ENCODE data around the gene EIF4ENIF1.
A peak's percentile ranks its signal among the peaks of the same experiment; 100 is the strongest.
"Not testable (repeated sequence)": the region's sequence is repeated elsewhere in the genome, so short reads cannot be mapped to it uniquely, and the experiment has no call there.

The EIF4ENIF1 gene

DNA sequence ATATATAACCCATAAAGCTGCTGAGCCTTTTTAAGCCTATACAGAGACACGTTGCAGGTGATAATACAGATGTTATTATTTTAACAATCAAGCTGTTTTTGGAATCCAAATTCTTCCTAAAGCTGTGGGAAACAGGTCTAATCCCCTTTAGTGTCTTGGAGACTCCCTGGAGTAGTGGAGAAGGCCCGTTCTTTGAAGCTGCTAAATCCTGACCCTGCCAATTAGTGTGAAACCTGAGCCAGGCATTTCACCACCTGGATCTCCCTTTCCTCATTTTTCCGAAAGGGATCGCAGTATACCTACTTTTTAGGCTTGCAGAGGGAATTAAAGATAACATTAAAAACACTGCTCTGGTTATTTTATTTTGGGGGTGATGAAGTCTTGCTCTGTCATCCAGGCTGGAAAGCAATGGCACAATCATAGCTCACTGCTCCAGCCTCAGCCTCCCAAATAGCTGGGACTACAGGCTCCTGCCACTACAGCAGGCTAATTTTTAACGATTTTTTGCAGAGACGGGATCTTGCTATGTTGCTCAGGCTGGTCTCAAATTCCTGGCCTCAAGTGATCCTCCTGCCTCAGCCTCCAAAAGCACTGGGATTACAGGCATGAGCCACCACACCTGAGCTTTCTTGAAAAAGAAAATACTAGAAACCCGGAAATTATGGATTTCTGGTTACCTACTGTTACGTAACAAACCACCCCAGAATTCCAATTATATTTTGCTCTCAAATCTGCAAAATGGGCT, 1.7 kb upstream of the EIF4ENIF1 start:
- DNase-seq: no peak

DNA sequence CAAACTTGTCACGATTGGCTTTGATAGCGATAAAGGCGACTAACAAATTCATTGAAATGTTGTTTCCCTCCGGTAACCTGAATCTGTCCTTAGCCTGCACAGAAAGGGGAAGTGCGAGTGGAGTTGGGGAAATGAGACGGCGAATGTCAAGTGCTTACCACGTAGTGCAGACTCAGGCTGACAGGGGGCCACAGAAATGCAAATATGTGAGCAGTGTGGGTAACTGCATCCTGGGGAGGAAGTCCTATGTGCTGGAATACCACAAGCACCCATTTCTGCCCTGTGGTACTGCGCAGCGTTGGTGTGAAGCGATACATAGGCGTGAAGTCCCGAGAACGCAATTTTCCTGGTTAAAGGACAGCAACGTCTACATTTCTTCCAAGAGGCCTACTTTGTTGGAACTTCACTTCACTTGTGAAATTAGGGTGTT, 869 bp upstream of the EIF4ENIF1 start:
- DNase-seq: peak; percentile 55

DNA sequence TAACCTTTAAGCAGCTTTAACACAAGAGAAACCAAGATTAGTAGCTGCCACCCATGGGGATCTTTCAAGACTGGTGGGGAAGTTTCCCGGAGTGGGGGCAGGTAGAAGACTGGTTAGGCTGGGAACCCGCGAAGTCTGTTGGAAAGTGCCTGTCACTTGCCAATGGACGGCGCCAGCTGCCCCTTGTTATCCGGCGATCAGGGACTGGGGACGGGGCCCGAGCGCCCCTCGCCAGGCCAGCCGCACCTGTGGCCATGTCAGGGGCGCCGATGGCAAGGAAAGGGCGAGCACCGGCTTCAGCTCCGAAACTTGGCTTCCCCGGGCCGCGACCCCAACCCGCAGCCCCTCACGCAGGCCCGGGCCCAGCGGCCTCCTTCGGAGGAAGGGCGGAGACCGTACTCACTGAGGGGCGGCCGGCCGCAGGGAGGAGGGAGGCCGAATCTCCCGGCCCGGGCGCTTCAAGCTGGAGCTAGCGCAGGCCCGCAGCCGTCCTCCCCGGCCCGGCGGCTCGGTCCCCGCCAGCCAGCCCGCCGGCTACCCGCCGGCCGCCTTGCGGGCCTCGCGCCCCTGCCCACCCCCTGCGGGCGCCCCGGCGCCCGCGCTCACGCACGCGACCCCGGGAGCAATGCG, 539 bp downstream of the EIF4ENIF1 start:
- peak; percentile 39 for DNase-seq

DNA sequence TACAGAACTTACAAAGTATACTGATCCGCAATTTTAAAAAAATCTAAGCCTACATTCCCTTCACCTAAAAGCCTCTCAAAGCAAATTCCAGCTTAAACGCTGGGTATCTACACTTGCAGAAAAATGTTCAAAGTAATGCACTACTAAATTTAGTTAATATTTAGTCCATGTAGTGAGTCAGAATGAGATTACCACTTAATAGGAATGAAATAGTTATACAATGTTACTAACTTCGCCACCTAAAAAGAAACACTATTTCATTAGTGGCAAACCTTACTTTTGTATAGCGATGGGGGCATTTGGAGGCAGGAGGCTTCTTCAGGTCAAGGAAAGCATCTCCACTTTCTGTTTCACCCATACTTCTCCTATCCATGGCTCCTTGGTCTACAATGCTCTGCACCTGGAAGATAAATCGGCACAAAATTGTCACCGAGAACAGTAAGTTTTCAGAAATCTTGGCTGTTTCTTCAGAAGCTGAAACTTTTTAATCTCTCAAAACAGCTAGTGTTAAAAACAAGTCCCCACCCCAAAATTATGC, 1.2 kb downstream of the EIF4ENIF1 start:
- DNase-seq: no peak

DNA sequence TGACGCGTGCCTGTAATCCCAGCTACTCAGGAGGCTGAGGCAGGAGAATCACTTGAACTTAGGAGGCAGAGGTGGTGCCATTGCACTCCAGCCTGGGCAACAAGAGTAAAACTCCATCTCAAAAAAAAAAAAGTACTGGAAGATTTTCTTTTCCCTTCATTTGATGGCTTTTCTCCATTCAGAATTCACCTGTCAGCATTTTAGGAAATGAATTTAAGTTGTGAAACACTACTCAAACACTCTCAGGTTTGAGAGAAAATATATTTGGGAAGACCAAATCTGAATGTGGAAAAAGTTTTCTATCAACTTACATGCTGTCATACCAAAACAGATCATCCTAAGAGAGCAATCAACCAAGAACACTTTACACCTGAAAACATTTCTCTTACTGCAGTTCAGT, 2.7 kb downstream of the EIF4ENIF1 start:
- no peak for DNase-seq

DNA sequence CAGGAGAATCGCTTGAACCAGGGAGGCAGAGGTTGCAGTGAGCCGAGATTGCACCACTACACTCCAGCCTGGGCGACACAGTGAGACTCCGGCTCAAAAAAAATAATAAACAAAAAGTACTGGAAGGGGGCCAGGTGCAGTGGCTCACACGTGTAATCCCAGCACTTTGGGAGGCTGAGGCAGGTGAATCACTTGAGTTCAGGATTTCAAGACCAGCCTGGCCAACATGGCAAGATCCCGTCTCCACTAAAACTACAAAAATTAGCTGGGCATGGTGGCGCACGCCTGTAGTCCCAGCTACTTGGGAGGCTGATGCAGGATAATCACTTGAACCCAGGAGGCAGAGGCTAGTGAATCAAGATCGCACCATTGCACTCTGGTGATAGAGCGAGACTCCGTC, 3.3 kb downstream of the EIF4ENIF1 start:
- DNase-seq: not testable (repeated sequence)

DNA sequence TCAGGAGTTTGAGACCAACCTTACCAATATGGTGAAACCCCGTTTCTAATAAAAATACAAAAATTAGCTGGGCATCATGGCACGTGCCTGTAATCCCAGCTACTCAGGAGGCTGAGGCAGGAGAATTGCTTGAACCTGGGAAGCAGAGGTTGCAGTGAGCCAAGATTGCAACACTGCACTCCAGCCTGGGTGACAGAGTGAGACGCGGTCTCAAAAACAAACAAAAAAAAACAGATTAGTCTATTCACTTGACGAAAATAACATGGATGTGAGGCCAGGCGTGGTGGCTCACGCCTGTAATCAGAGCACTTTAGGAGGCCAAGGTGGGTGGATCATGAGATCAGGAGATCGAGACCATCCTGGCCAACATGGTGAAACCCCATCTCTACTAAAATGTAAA, 7.2 kb downstream of the EIF4ENIF1 start:
- DNase-seq: not testable (repeated sequence)

DNA sequence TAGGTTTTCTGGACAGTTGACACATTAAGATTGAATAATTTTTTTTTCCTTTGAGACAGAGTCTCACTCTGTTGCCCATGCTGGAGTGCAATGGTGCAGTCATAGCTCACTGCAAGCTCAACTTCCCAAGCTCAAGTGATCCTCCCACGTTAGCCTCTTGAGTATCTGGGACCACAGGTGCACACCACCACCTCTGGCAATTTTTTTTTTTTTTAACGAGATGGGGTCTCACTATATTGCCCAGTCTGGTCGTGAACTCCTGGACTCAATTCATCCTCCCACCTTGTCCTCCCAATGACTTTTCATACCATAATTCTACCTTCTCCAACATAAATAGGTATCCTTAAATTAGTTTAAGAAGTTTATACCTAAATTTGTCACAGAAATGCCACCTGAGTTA, 8.5 kb downstream of the EIF4ENIF1 start:
- DNase-seq: no peak

DNA sequence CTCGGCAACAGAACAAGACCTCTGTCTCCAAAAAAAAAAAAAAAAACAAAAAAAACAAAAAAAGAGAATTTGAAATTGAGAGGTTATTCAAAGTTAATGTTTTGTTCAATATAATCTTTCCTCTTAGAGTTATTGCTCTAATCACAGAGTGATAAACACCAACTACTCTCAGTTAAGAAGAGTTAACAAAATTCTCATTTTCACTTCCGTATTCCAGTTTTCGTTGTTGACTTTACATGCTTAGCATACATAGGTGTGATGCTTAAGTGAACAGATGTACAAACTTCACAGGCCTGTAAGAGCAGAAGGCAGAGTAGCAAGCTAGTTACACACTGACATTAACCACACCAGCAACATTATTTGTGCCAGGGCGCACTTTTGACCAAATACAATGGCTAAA, 12.3 kb downstream of the EIF4ENIF1 start:
- DNase-seq: no peak

DNA sequence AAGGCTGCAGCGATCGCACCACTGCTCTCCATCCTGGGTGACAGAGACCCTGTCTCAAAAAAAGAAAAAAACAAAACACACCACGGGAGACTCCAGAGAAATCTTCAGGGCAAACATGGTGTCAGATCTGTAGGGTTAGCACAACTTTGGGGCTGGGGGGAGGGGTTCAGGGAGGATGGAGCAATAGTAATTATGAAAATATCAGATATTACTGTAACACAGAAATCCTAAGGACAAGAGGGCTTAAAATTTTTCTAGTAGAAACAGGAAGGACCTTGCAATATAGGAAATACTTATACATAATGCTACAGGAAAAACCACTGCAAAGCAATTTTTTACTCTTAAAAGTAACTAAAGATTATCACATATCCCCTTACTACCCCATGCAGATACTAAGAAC, 13.8 kb downstream of the EIF4ENIF1 start:
- DNase-seq: no peak

DNA sequence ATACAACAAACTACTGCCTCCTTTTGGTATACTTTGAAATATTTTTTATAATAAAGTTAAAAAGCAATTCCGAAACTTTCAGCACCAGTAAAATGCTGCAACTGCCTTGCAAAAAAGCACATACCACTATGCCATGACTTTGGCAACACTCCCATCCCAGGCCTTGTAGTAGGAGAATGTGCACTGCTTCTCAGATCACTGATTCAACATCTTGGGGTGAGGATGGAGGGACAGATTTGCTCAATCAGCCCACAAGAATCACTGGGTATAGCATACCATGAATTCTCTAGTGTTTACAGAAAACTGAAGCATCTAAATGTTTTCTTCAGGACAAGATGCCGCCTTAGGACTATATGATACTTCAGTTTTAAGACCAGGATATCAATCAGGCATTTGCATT, 14.9 kb downstream of the EIF4ENIF1 start:
- no peak for DNase-seq

DNA sequence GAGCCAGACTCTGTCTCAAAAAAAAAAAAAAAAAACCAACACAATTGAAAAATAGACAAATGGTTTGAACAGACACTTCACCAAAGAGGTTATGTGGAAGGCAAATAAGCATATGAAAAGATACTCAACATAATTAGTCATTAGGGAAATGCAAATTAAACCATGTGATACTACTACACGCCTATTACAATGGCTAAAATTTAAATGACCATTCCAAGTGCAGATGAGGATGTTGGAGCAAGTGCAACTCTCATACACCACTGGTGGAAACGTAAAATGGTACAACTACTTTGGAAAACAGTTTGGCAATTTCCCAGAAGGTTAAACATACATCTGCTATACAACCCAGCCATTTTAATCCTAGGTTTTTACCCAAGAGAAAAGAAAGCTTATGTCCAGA, 24.3 kb downstream of the EIF4ENIF1 start:
- DNase-seq: no peak

DNA sequence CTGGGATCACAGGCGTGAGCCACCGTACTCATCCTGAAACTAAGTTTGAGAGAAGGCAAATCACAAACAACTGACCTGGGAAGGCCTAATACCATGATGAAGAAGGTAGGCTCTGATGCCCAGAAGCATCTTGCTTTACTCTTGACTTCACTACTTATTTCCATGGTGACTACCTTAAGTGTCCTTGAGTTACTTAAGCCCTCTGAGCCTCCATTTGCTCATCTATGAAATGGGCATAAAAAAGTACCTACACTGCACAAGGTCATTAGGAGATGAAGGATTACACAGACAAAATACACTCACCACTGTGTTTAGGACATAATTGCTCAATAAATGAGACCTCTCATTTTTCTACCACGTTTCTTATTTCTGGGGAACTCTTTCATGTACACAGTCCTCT, 27.9 kb downstream of the EIF4ENIF1 start:
- DNase-seq: no peak

DNA sequence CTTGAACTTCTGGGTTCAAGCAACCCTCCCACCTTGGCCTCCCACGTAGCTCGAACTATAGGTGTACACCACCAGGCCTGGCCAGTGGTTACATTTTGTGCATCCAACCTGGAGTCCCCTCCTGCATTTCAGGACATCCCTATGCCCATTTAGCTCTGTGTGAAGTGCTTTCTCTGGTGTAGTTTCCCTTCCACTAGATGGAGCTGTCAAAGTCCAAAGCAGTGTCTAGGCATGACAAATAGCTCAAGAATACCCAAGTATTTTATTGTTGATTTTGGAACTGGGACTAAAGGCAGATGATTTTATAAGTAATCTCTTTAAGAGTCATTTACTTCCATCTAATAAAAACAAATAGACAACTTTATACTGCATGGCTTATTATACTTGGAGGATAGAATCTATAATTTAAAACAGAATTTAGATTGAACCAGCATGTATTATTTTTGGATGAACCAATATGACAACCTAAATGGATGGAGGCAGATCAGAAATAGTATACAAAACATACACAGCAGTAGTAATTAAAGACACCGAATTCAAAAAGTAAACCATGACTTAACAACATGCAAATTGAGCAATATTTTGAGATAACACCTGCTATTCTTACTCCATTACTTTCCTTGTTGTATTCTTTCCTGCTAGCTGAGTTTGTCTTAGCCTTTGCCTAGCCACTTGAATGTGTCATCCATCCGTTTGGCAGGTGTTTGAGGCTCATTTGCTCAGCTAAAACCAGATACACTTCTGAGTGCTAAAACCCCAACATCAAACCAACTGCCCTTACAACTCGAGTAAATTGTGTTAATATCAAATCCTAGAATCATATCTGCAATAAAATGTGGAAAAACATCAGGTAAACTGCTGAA, 37.7 kb downstream of the EIF4ENIF1 start:
- peak; percentile 43 for DNase-seq

DNA sequence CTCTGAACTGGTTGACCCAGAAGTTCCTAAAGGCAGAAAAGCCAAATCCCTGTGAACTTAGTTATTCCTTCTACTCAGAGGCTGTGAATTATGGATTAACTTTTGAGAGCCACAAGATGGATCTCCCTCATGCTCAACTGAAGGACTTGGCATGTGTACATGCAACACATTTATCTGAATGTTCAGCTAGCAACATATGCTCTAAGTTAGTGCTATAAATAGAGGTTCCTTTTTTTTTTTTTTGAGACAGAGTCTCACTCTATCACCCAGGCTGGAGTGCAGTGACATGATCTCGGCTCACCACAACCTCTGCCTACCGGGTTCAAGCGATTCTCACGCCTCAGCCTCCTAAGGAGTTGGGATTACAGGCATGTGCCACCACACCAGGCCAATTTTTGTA, 40.1 kb downstream of the EIF4ENIF1 start:
- DNase-seq: no peak

DNA sequence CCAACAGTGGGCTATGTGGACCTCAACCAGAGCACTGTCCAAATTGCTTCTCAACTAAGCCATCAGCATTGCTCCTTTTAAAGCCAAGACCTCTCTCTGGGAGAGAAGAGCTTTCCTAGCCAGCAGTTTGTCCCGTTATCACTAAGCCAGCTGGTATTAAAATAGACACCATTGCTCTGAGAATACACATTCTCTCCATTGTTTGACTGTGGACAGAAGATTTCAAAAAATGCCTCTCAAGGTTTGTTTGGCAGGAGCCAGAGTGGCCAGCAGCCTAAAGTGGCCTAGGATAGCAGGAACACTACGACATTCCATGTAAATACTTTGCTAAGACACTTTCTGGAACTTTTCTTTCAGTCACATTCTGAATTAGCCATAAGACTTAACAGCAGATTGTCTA, 41.3 kb downstream of the EIF4ENIF1 start:
- DNase-seq: no peak

DNA sequence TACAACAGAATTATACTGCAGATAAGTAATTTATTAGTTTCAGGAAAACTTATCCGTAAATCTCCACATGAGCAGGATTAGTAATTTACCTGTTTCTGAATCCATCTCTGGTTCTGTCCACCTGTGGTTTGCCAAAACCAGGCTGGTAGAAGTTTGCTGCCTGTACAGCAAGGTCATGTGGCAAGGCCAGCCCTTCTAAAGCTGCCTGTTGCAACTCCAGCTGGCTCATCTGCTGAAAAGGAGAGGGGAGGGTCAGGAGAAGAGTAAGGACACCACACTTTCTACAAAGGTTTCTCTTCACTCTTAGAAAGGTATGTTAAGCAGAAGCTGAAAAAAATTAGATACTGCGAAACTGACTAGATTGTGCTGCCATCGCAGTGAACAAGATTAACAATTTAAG, 42.3 kb downstream of the EIF4ENIF1 start:
- DNase-seq: no peak

DNA sequence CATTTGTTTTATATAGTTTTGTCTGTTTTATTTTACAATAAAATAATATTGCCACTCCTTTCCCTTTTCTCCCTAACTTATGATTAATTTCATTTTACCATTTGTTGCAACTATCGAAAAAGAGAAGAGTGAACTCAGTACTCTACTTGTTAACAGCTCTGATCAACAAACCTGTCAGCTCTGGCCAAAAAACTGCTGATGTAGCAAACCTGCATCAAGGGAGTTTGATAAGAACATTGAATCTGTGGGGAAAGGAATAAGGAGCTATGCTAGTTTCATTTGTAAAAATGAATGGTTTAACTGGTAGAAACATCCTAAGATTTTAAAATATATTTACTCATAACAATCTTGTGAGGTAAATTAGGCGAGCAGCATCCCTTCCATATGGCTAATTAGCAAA, 42.9 kb downstream of the EIF4ENIF1 start:
- no peak for DNase-seq

DNA sequence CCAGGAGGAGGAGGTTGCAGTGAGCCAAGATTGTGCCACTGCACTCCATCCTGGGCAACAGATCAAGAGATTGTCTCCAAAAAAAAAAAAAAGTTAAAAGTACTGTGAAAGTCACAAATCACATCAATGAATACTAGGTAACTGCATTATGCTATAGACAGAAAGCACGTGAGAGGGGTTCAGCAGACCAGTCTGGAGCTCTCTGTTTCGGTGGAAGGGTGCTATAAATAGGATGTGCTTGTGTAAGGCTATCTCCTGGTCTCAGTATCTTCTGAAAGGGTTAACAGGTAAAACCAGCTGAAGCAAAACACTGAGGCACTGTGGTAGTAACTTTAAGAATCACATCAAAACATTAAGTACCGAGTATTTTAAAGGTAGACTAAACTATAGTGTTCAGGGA, 43.4 kb downstream of the EIF4ENIF1 start:
- no peak for DNase-seq

DNA sequence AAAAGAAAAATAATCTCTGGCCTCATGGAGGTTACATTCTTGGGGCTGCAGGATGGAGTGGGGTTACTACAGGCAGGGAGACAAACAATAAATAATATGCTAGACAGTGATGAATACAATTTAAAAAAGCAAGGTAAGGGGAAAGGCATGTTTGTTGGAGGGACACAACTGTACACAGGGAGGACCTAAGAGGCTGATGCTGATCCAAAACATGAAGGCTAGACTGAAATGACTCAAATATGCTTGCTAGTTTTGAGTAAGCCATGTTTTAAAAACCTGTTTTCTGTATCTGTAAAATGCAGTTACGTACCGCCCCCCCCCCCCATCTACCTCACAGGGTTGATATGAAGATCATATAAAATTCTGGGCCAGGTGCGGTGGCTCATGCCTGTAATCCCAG, 44.0 kb downstream of the EIF4ENIF1 start:
- no peak for DNase-seq

DNA sequence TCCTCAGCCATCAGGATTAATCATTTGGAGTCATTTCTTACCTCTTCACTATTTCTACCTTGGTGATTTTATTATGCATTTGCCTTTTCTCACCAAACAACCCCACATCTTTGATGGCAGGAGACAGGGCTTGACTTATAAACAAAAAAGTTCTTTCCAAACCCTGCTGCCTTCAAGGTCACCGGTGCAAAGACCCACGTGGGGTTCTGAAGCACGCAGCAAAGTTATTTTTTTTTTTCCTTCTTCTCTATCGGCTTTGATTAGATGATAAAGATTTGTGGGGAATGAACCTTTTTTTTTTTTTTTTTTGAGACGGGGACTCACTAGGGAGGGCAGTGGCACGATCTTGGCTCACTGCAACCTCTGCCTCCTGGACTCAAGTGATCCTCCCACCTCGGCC, 46.1 kb downstream of the EIF4ENIF1 start:
- no peak for DNase-seq

DNA sequence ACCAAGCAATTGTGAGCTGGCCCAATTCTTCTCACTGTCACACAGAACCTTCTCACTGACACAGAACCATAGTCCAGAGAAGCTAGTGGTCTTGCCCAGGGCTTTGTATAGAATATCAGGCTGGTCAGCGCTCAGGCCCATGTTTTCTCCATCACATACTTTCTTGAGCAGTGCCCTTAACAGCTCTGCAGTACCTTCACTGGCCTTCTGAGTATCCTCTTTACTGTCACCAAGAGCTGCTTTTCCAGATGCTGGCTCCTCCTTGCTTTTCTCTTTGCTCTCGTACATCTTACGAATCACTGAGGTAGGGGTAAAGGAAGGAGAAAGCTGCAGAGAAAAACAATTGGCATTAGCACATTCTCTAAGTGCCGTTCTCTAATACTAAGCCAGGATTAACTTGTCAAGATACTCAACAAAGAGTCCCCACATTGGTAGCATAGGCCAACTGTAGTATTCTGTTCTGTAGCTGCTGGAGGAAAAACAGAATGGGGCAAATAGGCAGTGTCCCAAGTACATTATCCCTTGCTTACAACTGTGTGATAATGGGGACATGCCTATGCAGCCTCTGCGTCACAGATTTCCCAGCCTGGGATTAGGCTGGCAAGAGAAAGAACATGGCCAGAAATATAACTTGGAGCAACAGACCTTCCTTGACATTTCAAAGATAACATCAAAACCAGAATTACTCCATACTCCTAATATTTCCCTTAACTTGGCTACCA, 46.7 kb downstream of the EIF4ENIF1 start:
- DNase-seq: no peak

DNA sequence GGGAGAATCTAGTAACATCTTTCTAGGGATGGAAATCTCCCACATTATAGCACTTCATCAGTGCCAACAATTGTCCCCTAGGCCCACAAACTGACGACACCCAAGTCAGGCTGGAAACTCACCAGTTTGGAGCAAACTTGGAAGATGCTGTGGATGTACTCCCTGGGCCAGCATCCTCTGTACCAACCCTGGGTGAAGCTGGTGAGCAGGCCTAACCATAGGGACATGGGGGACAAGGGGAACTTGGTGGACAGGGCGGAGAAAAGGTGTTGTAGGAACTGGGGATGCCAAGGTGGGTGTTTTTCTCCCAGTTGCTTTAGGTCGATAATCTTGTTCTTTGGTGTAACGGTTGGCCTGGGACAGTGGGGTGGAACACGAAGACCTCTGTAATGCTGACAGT, 48.0 kb downstream of the EIF4ENIF1 start:
- no peak for DNase-seq
